Measurements from ENCODE around the gene CTDNEP1.

The CTDNEP1 gene

GRCh38 chr17:7228920-7229319 lies 22.6 kb downstream of the CTDNEP1 start:
- no peak for DNase-seq (ENCODE audit: low read depth)

- no peak for DNase-seq (ENCODE audit: low read depth)
These were observed 24.5 kb downstream of the CTDNEP1 start for GRCh38 chr17:7226721-7227710.

- no peak for DNase-seq (ENCODE audit: low read depth)
These were observed 25.7 kb downstream of the CTDNEP1 start for GRCh38 chr17:7225711-7226331.

GRCh38 chr17:7224661-7225111 lies 26.8 kb downstream of the CTDNEP1 start:
- no peak for DNase-seq (ENCODE audit: low read depth)

GRCh38 chr17:7224110-7224509 lies 27.4 kb downstream of the CTDNEP1 start:
- no peak for DNase-seq (ENCODE audit: low read depth)

GRCh38 chr17:7223375-7223774 lies 28.2 kb downstream of the CTDNEP1 start:
- no peak for DNase-seq (ENCODE audit: low read depth)

GRCh38 chr17:7222972-7223292 lies 28.6 kb downstream of the CTDNEP1 start:
- DNase-seq (ENCODE audit: low read depth) = no peak

GRCh38 chr17:7222093-7222971 lies 29.2 kb downstream of the CTDNEP1 start:
- no peak for DNase-seq (ENCODE audit: low read depth)

GRCh38 chr17:7221278-7222092 lies 30.0 kb downstream of the CTDNEP1 start:
- DNase-seq (ENCODE audit: low read depth) = no peak

- DNase-seq (ENCODE audit: low read depth) = peak; percentile 38
These were observed 30.8 kb downstream of the CTDNEP1 start for GRCh38 chr17:7220593-7221277.

GRCh38 chr17:7219812-7220592 lies 31.5 kb downstream of the CTDNEP1 start, which contains the start of the genes ACADVL and DLG4:
ACADVL (plus strand) TSS chr17:7219938; CDS start chr17:7219985, 47 bp downstream.
DLG4 (minus strand) TSS chr17:7219836.
- peak; percentile 71 for DNase-seq (ENCODE audit: low read depth)

- no peak for DNase-seq (ENCODE audit: low read depth)
These were observed 32.2 kb downstream of the CTDNEP1 start for GRCh38 chr17:7219229-7219811.

- DNase-seq (ENCODE audit: low read depth) = no peak
These were observed 32.8 kb downstream of the CTDNEP1 start for GRCh38 chr17:7218758-7219157.

- DNase-seq (ENCODE audit: low read depth) = no peak
These were observed 33.4 kb downstream of the CTDNEP1 start for GRCh38 chr17:7218166-7218565.

GRCh38 chr17:7217113-7217987 lies 34.2 kb downstream of the CTDNEP1 start:
- no peak for DNase-seq (ENCODE audit: low read depth)

GRCh38 chr17:7216242-7217112 lies 35.1 kb downstream of the CTDNEP1 start:
- no peak for DNase-seq (ENCODE audit: low read depth)

GRCh38 chr17:7215652-7216180 lies 35.8 kb downstream of the CTDNEP1 start:
- DNase-seq (ENCODE audit: low read depth) = no peak
